ENCODE measurements around the gene LRATD1.

The LRATD1 gene

GRCh38 chr2:14603676-14604075, 28.8 kb upstream of the LRATD1 start:
- Histone ChIP-seq H3K4me2 (ENCODE audit: low read depth, low read length, poor library complexity, severe bottlenecking) (no peak overlapping the region), H3K27me3 (ENCODE audit: insufficient read depth, low read length, poor library complexity, severe bottlenecking) (no peaks in the 10 kb centered on the region), H3F3A (ENCODE audit: low read depth) (no peaks in the 10 kb centered on the region), H3K9me3 (ENCODE audit: insufficient read depth, low read depth, low read length) (no peaks in the 10 kb centered on the region), H3K9ac (ENCODE audit: low read depth, low read length, poor library complexity, severe bottlenecking) (no peak overlapping the region), H3K36me3 (ENCODE audit: insufficient read depth, low read length) (no peaks in the 10 kb centered on the region), H3K4me1 (ENCODE audit: insufficient read depth, low read length, poor library complexity, severe bottlenecking) (no peaks in the 10 kb centered on the region), H3K4me3 (ENCODE audit: low read length, poor library complexity, severe bottlenecking) (no peak overlapping the region), H3K79me2 (ENCODE audit: insufficient read depth, low read length) (no peaks in the 10 kb centered on the region), H4K20me1 (ENCODE audit: insufficient read depth, low read length, poor library complexity, severe bottlenecking) (no peaks in the 10 kb centered on the region), H3K9me2 (replicated peaks; ENCODE audit: low read depth, low read length) (no peaks in the 10 kb centered on the region), H2AFZ (ENCODE audit: low read length) (no peak overlapping the region)
- TF ChIP-seq, protein P1, sequence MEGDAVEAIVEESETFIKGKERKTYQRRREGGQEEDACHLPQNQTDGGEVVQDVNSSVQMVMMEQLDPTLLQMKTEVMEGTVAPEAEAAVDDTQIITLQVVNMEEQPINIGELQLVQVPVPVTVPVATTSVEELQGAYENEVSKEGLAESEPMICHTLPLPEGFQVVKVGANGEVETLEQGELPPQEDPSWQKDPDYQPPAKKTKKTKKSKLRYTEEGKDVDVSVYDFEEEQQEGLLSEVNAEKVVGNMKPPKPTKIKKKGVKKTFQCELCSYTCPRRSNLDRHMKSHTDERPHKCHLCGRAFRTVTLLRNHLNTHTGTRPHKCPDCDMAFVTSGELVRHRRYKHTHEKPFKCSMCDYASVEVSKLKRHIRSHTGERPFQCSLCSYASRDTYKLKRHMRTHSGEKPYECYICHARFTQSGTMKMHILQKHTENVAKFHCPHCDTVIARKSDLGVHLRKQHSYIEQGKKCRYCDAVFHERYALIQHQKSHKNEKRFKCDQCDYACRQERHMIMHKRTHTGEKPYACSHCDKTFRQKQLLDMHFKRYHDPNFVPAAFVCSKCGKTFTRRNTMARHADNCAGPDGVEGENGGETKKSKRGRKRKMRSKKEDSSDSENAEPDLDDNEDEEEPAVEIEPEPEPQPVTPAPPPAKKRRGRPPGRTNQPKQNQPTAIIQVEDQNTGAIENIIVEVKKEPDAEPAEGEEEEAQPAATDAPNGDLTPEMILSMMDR (conservative IDR thresholded peaks at IDR 0.05; ENCODE audit: low read length): no peak
- no peak for TF ChIP-seq EZH2phosphoT487 (IDR thresholded peaks at IDR 0.05; ENCODE audit: borderline replicate concordance)

- H3K9me2 ChIP-seq (replicated peaks; ENCODE audit: low read depth, low read length): no peaks in the 10 kb centered on the region
- H3K9ac ChIP-seq (ENCODE audit: low read depth, low read length, poor library complexity, severe bottlenecking): no peak overlapping the region
- H3K79me2 ChIP-seq (ENCODE audit: insufficient read depth, low read length): no peaks in the 10 kb centered on the region
- no peak overlapping the region for H3K4me3 ChIP-seq (ENCODE audit: low read length, poor library complexity, severe bottlenecking)
- no peaks in the 10 kb centered on the region for H3K36me3 ChIP-seq (ENCODE audit: insufficient read depth, low read length)
- no peak for TF ChIP-seq EZH2phosphoT487 (IDR thresholded peaks at IDR 0.05; ENCODE audit: borderline replicate concordance)
- TF ChIP-seq, protein P1 (conservative IDR thresholded peaks at IDR 0.05; ENCODE audit: low read length): no peak
- H4K20me1 ChIP-seq (ENCODE audit: insufficient read depth, low read length, poor library complexity, severe bottlenecking): no peaks in the 10 kb centered on the region
- H3K27me3 ChIP-seq (ENCODE audit: insufficient read depth, low read length, poor library complexity, severe bottlenecking): no peaks in the 10 kb centered on the region
- no peak overlapping the region for H2AFZ ChIP-seq (ENCODE audit: low read length)
- no peaks in the 10 kb centered on the region for H3K4me1 ChIP-seq (ENCODE audit: insufficient read depth, low read length, poor library complexity, severe bottlenecking)
- H3F3A ChIP-seq (ENCODE audit: low read depth): no peaks in the 10 kb centered on the region
- no peak overlapping the region for H3K4me2 ChIP-seq (ENCODE audit: low read depth, low read length, poor library complexity, severe bottlenecking)
- H3K9me3 ChIP-seq (ENCODE audit: insufficient read depth, low read depth, low read length): no peaks in the 10 kb centered on the region
Observed at GRCh38 chr2:14608245-14608644, 24.3 kb upstream of the LRATD1 start.

- Histone ChIP-seq H3K9me2 (replicated peaks; ENCODE audit: low read depth, low read length) (no peaks in the 10 kb centered on the region), H3K79me2 (ENCODE audit: insufficient read depth, low read length) (no peaks in the 10 kb centered on the region), H4K20me1 (ENCODE audit: insufficient read depth, low read length, poor library complexity, severe bottlenecking) (no peaks in the 10 kb centered on the region), H3K4me1 (ENCODE audit: insufficient read depth, low read length, poor library complexity, severe bottlenecking) (no peaks in the 10 kb centered on the region), H3K9ac (ENCODE audit: low read depth, low read length, poor library complexity, severe bottlenecking) (no peak overlapping the region), H3K9me3 (ENCODE audit: insufficient read depth, low read depth, low read length) (no peaks in the 10 kb centered on the region), H2AFZ (ENCODE audit: low read length) (no peak overlapping the region), H3K27me3 (ENCODE audit: insufficient read depth, low read length, poor library complexity, severe bottlenecking) (no peaks in the 10 kb centered on the region), H3K36me3 (ENCODE audit: insufficient read depth, low read length) (no peaks in the 10 kb centered on the region), H3K4me2 (ENCODE audit: low read depth, low read length, poor library complexity, severe bottlenecking) (no peak overlapping the region), H3F3A (ENCODE audit: low read depth) (no peaks in the 10 kb centered on the region), H3K4me3 (ENCODE audit: low read length, poor library complexity, severe bottlenecking) (no peak overlapping the region)
- no peak for TF ChIP-seq EZH2phosphoT487 (IDR thresholded peaks at IDR 0.05; ENCODE audit: borderline replicate concordance)
- TF ChIP-seq, protein P1 (conservative IDR thresholded peaks at IDR 0.05; ENCODE audit: low read length): no peak
Observed at GRCh38 chr2:14614017-14614416, 18.5 kb upstream of the LRATD1 start.

Data from Loucy (cell line).